Forelimb muscle (tissue), 1 donor: ENCODE measurements around the gene TBC1D9B. TPM values are rescaled to one million over a fixed set of nuclear protein-coding genes. Genes with fewer than 3 reads are reported as not detected.
A peak's percentile ranks its signal among the peaks of the same experiment; 100 is the strongest.

Source experiments
- DNase-seq: peaks from one replicate; pipeline ENCODE4 v3.0.0-alpha.2; 2013; ENCODE audit warnings: low read depth
- polyA plus RNA-seq: library from polyadenylated mRNA; unstranded; fragments of 120-200 nt; gene quantifications from one replicate; pipeline ENCODE4 v1.2.1, GENCODE V29; 2013; ENCODE audit not compliant: insufficient read length

The TBC1D9B gene
- polyA plus RNA-seq: 54.8 TPM

- DNase-seq: peak; percentile 41
These were observed at the start of gene TBC1D9B for GRCh38 chr5:179907556-179908324. TBC1D9B (minus strand) TSS chr5:179907897; CDS start chr5:179907821, 76 bp downstream.

- DNase-seq: no peak
These were observed 47.9 kb upstream of the TBC1D9B start for GRCh38 chr5:179955630-179956029.

- DNase-seq: no peak
These were observed 47.4 kb upstream of the TBC1D9B start for GRCh38 chr5:179955062-179955461.

- no peak for DNase-seq
These were observed 46.7 kb upstream of the TBC1D9B start for GRCh38 chr5:179954434-179954833.

- DNase-seq: no peak
These were observed 46.3 kb upstream of the TBC1D9B start for GRCh38 chr5:179953987-179954386.

GRCh38 chr5:179936976-179937681 lies 29.4 kb upstream of the TBC1D9B start:
- DNase-seq: no peak

GRCh38 chr5:179930788-179931473 lies 23.2 kb upstream of the TBC1D9B start:
- no peak for DNase-seq

GRCh38 chr5:179927824-179928223 lies 20.1 kb upstream of the TBC1D9B start:
- DNase-seq: no peak

- DNase-seq: no peak
These were observed 19.0 kb upstream of the TBC1D9B start for GRCh38 chr5:179926657-179927056.

GRCh38 chr5:179923436-179923835 lies 15.7 kb upstream of the TBC1D9B start:
- no peak for DNase-seq

- DNase-seq: no peak
These were observed 12.5 kb upstream of the TBC1D9B start for GRCh38 chr5:179920175-179920574.

GRCh38 chr5:179919487-179920060 lies 11.9 kb upstream of the TBC1D9B start:
- DNase-seq: no peak

GRCh38 chr5:179918742-179919486 lies 11.2 kb upstream of the TBC1D9B start:
- no peak for DNase-seq

GRCh38 chr5:179916523-179916922 lies 8.8 kb upstream of the TBC1D9B start:
- DNase-seq: no peak

- no peak for DNase-seq
These were observed 7.8 kb upstream of the TBC1D9B start for GRCh38 chr5:179915406-179915935.

- DNase-seq: no peak
These were observed 6.5 kb upstream of the TBC1D9B start for GRCh38 chr5:179914032-179914755.

- DNase-seq: no peak
These were observed 5.8 kb upstream of the TBC1D9B start for GRCh38 chr5:179913461-179913860.

GRCh38 chr5:179912951-179913350 lies 5.3 kb upstream of the TBC1D9B start:
- DNase-seq: no peak

- DNase-seq: no peak
These were observed 4.7 kb upstream of the TBC1D9B start for GRCh38 chr5:179912386-179912785.

- no peak for DNase-seq
These were observed 1.5 kb upstream of the TBC1D9B start for GRCh38 chr5:179909224-179909623.
